WTC11 (cell line): ENCODE results near the gene RASSF9. TPM values are rescaled to one million over a fixed set of nuclear protein-coding genes. Genes with fewer than 3 reads are reported as not detected.

ENCODE experiments used
- ATAC-seq: fragments of 200-7000 bp; cut with Tn5 transposase; 2 replicates; pipeline ENCODE4 v1.10.0; 2021; ENCODE audit warnings: mild to moderate bottlenecking, moderate library complexity
- CTCF ChIA-PET: fragments of 300-600 bp; sonication (Branson Sonifier 250); formaldehyde crosslinking; loops from one replicate; lab custom pipeline; 2021; ENCODE audit warnings: antibody characterized with exemption; lab: Charles Lee
- POLR2A ChIA-PET: fragments of 350-600 bp; sonication (Branson Sonifier 250); formaldehyde crosslinking; loops from one replicate; lab custom pipeline; 2021; ENCODE audit warnings: antibody characterized with exemption; lab: Charles Lee
- DNase-seq: peaks from one replicate; pipeline ENCODE4 v3.0.0; 2021; ENCODE audit warnings: low spot score
- H3K27ac Mint-ChIP-seq: 2 replicates; pipeline ENCODE4 v1.8.0; 2021; ENCODE audit warnings: mixed read lengths
- H3K27me3 Mint-ChIP-seq: 2 replicates; pipeline ENCODE4 v1.8.0; 2021; ENCODE audit warnings: low read depth, mild to moderate bottlenecking, moderate library complexity, mixed read lengths
- H3K36me3 Mint-ChIP-seq: 2 replicates; pipeline ENCODE4 v1.8.0; 2021; ENCODE audit warnings: mixed read lengths
- H3K4me1 Mint-ChIP-seq: 2 replicates; pipeline ENCODE4 v1.8.0; 2022; ENCODE audit warnings: mixed read lengths
- H3K4me3 Mint-ChIP-seq: 2 replicates; pipeline ENCODE4 v1.8.0; 2021; ENCODE audit warnings: mild to moderate bottlenecking, moderate library complexity, mixed read lengths
- H3K9me3 Mint-ChIP-seq: 2 replicates; pipeline ENCODE4 v1.8.0; 2021; ENCODE audit warnings: mixed read lengths
- CBFB ChIP-seq: sonication (generic); formaldehyde crosslinking; IDR thresholded peaks from 2 replicates; pipeline ENCODE4 v1.8.1; 2022; ENCODE audit warnings: mild to moderate bottlenecking, low read depth, missing genetic modification reagents
- CDX4 ChIP-seq: fragments of 250-450 bp; sonication (Bioruptor Pico); IDR thresholded peaks from 2 replicates; pipeline ENCODE4 v1.9.0; 2021; ENCODE audit warnings: moderate library complexity, mild to moderate bottlenecking, inconsistent platforms, borderline replicate concordance
- CREB1 ChIP-seq: sonication (generic); formaldehyde crosslinking; IDR thresholded peaks from 2 replicates; pipeline ENCODE4 v1.8.0; 2023; ENCODE audit warnings: mild to moderate bottlenecking, missing genetic modification reagents
- E2F5 ChIP-seq: sonication (generic); formaldehyde crosslinking; IDR thresholded peaks from 2 replicates; pipeline ENCODE4 v1.8.1; 2022; ENCODE audit warnings: mild to moderate bottlenecking, moderate library complexity, missing genetic modification reagents
- ELF4 ChIP-seq: sonication (generic); formaldehyde crosslinking; IDR thresholded peaks from 2 replicates; pipeline ENCODE4 v1.8.1; 2022; ENCODE audit warnings: low read depth, mild to moderate bottlenecking, moderate library complexity, missing genetic modification reagents
- FOXK1 ChIP-seq: sonication (generic); formaldehyde crosslinking; IDR thresholded peaks from 2 replicates; pipeline ENCODE4 v1.8.0; 2022; ENCODE audit warnings: mild to moderate bottlenecking, moderate library complexity, missing genetic modification reagents
- FOXP1 ChIP-seq: sonication (generic); formaldehyde crosslinking; IDR thresholded peaks from 2 replicates; pipeline ENCODE4 v1.8.0; 2022; ENCODE audit warnings: missing genetic modification reagents, mild to moderate bottlenecking, moderate library complexity, borderline replicate concordance
- GRHL2 ChIP-seq: fragments of 250-450 bp; sonication (Bioruptor Pico); IDR thresholded peaks from 2 replicates; pipeline ENCODE4 v1.8.0; 2022; ENCODE audit warnings: mild to moderate bottlenecking, moderate library complexity; ENCODE audit not compliant: insufficient replicate concordance, severe bottlenecking
- GTF2I ChIP-seq: fragments of 250-450 bp; sonication (Bioruptor Pico); conservative IDR thresholded peaks from 2 replicates; pipeline ENCODE4 v1.4.0; 2021; ENCODE audit warnings: mild to moderate bottlenecking
- HMGA2 ChIP-seq: fragments of 250-450 bp; sonication (Bioruptor Pico); IDR thresholded peaks from 2 replicates; pipeline ENCODE4 v1.4.0; 2021; ENCODE audit warnings: mild to moderate bottlenecking, moderate library complexity
- MLX ChIP-seq: sonication (generic); formaldehyde crosslinking; IDR thresholded peaks from 2 replicates; pipeline ENCODE4 v1.8.1; 2023; ENCODE audit warnings: mild to moderate bottlenecking, missing genetic modification reagents, moderate library complexity
- NFE2L1 ChIP-seq: sonication (generic); formaldehyde crosslinking; IDR thresholded peaks from 2 replicates; pipeline ENCODE4 v1.8.1; 2023; ENCODE audit warnings: missing genetic modification reagents
- NR3C1 ChIP-seq: sonication (generic); formaldehyde crosslinking; conservative IDR thresholded peaks from 2 replicates; pipeline ENCODE4 v1.8.1; 2023; ENCODE audit warnings: low read depth, mild to moderate bottlenecking, missing genetic modification reagents
- PRRX2 ChIP-seq: fragments of 250-450 bp; sonication (Bioruptor Pico); IDR thresholded peaks from 2 replicates; pipeline ENCODE4 v1.8.0; 2021; ENCODE audit warnings: mild to moderate bottlenecking
- TEAD4 ChIP-seq: sonication (generic); formaldehyde crosslinking; IDR thresholded peaks from 2 replicates; pipeline ENCODE4 v1.8.0; 2022; ENCODE audit warnings: mild to moderate bottlenecking, missing genetic modification reagents
- ZNF138 ChIP-seq: sonication (generic); formaldehyde crosslinking; conservative IDR thresholded peaks from 2 replicates; pipeline ENCODE4 v1.8.1; 2022; ENCODE audit warnings: mild to moderate bottlenecking, moderate library complexity, missing genetic modification reagents
- ZNF396 ChIP-seq: fragments of 250-450 bp; sonication (Bioruptor Pico); IDR thresholded peaks from 2 replicates; pipeline ENCODE4 v1.8.0; 2021; ENCODE audit warnings: mild to moderate bottlenecking, moderate library complexity, borderline replicate concordance
- ZNF671 ChIP-seq: fragments of 250-450 bp; sonication (Bioruptor Pico); IDR thresholded peaks from 2 replicates; pipeline ENCODE4 v1.8.0; 2021; ENCODE audit warnings: mild to moderate bottlenecking
- total RNA-seq: library from RNA; stranded (reverse); gene quantifications from 3 replicates; pipeline ENCODE4 v1.2.3, GENCODE V29; 2021
- TF ChIP-seq, protein P1 (sequence below): fragments of 250-450 bp; sonication (Bioruptor Pico); IDR thresholded peaks from 2 replicates; pipeline ENCODE4 v1.9.0; 2021; ENCODE audit warnings: mild to moderate bottlenecking
- TF ChIP-seq, protein P2 (sequence below): fragments of 200-600 bp; IDR thresholded peaks from 2 replicates; pipeline ENCODE4 v1.8.0; 2022; ENCODE audit warnings: antibody characterized with exemption
- TF ChIP-seq, protein P3 (sequence below): sonication (generic); formaldehyde crosslinking; IDR thresholded peaks from 2 replicates; pipeline ENCODE4 v1.8.0; 2022; ENCODE audit warnings: mild to moderate bottlenecking, missing genetic modification reagents
- TF ChIP-seq, protein P4 (sequence below): sonication (generic); formaldehyde crosslinking; conservative IDR thresholded peaks from 2 replicates; pipeline ENCODE4 v1.8.1; 2023; ENCODE audit warnings: mild to moderate bottlenecking, low read depth, missing genetic modification reagents, moderate library complexity
- TF ChIP-seq, protein P5 (sequence below): sonication (generic); formaldehyde crosslinking; IDR thresholded peaks from 2 replicates; pipeline ENCODE4 v1.8.0; 2022; ENCODE audit warnings: mild to moderate bottlenecking, missing genetic modification reagents

RASSF9 gene
- total RNA-seq, 1 experiment from 2014 or later: 0.33 TPM

- TF ChIP-seq CDX4 (CRISPR knock-in tag) (no peak), MLX (CRISPR knock-in tag) (no peak), PRRX2 (no peak), TEAD4 (CRISPR knock-in tag) (no peak), HMGA2 (CRISPR knock-in tag) (no peak), ELF4 (CRISPR knock-in tag) (no peak)
- TF ChIP-seq, protein P1, sequence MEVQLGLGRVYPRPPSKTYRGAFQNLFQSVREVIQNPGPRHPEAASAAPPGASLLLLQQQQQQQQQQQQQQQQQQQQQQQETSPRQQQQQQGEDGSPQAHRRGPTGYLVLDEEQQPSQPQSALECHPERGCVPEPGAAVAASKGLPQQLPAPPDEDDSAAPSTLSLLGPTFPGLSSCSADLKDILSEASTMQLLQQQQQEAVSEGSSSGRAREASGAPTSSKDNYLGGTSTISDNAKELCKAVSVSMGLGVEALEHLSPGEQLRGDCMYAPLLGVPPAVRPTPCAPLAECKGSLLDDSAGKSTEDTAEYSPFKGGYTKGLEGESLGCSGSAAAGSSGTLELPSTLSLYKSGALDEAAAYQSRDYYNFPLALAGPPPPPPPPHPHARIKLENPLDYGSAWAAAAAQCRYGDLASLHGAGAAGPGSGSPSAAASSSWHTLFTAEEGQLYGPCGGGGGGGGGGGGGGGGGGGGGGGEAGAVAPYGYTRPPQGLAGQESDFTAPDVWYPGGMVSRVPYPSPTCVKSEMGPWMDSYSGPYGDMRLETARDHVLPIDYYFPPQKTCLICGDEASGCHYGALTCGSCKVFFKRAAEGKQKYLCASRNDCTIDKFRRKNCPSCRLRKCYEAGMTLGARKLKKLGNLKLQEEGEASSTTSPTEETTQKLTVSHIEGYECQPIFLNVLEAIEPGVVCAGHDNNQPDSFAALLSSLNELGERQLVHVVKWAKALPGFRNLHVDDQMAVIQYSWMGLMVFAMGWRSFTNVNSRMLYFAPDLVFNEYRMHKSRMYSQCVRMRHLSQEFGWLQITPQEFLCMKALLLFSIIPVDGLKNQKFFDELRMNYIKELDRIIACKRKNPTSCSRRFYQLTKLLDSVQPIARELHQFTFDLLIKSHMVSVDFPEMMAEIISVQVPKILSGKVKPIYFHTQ (CRISPR knock-in tag): no peak
- TF ChIP-seq, protein P2, sequence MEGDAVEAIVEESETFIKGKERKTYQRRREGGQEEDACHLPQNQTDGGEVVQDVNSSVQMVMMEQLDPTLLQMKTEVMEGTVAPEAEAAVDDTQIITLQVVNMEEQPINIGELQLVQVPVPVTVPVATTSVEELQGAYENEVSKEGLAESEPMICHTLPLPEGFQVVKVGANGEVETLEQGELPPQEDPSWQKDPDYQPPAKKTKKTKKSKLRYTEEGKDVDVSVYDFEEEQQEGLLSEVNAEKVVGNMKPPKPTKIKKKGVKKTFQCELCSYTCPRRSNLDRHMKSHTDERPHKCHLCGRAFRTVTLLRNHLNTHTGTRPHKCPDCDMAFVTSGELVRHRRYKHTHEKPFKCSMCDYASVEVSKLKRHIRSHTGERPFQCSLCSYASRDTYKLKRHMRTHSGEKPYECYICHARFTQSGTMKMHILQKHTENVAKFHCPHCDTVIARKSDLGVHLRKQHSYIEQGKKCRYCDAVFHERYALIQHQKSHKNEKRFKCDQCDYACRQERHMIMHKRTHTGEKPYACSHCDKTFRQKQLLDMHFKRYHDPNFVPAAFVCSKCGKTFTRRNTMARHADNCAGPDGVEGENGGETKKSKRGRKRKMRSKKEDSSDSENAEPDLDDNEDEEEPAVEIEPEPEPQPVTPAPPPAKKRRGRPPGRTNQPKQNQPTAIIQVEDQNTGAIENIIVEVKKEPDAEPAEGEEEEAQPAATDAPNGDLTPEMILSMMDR: no peak
- TF ChIP-seq, all 79 proteins: peak for 0
Observed at GRCh38 chr12:85805654-85806053, 30.6 kb downstream of the RASSF9 start (continued).

- CTCF ChIA-PET: no interaction called here
- Mint-ChIP-seq H3K4me3 (no peak overlapping the region), H3K27ac (no peak overlapping the region), H3K27me3 (no peaks in the 10 kb centered on the region), H3K9me3 (0 out of 2 replicates have a peak, but pooled peaks cover 3% of the 10 kb centered on the region), H3K4me1 (peaks cover 3% of the 10 kb centered on the region; the same call in 1 of the 2 replicates), H3K36me3 (no peaks in the 10 kb centered on the region)
- no peak for TF ChIP-seq FOXK1 (CRISPR knock-in tag)
- TF ChIP-seq CREB1: no peak
- TF ChIP-seq ZNF138 (CRISPR knock-in tag): no peak
- no peak for TF ChIP-seq GRHL2 (CRISPR knock-in tag)
- TF ChIP-seq NR3C1 (CRISPR knock-in tag): no peak
- TF ChIP-seq, protein P3, sequence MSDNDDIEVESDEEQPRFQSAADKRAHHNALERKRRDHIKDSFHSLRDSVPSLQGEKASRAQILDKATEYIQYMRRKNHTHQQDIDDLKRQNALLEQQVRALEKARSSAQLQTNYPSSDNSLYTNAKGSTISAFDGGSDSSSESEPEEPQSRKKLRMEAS (CRISPR knock-in tag): no peak
- TF ChIP-seq NFE2L1 (CRISPR knock-in tag): no peak
- POLR2A ChIA-PET: no interaction called here
- DNase-seq (no peak), ATAC-seq (no peak)
Observed at GRCh38 chr12:85804663-85805062, 31.5 kb downstream of the RASSF9 start.

GRCh38 chr12:85803923-85804322 lies 32.3 kb downstream of the RASSF9 start:
- no peaks in the 10 kb centered on the region for H3K36me3 Mint-ChIP-seq
- 0 out of 2 replicates have a peak, but pooled peaks cover 3% of the 10 kb centered on the region for H3K9me3 Mint-ChIP-seq
- H3K4me3 Mint-ChIP-seq: no peak overlapping the region
- ChIA-PET POLR2A (no interaction called here), CTCF (no interaction called here)
- H3K27ac Mint-ChIP-seq: no peak overlapping the region
- no peak for DNase-seq
- H3K4me1 Mint-ChIP-seq: peaks cover 3% of the 10 kb centered on the region; the same call in 1 of the 2 replicates
- no peak for ATAC-seq
- H3K27me3 Mint-ChIP-seq: no peaks in the 10 kb centered on the region
- TF ChIP-seq, protein P4, sequence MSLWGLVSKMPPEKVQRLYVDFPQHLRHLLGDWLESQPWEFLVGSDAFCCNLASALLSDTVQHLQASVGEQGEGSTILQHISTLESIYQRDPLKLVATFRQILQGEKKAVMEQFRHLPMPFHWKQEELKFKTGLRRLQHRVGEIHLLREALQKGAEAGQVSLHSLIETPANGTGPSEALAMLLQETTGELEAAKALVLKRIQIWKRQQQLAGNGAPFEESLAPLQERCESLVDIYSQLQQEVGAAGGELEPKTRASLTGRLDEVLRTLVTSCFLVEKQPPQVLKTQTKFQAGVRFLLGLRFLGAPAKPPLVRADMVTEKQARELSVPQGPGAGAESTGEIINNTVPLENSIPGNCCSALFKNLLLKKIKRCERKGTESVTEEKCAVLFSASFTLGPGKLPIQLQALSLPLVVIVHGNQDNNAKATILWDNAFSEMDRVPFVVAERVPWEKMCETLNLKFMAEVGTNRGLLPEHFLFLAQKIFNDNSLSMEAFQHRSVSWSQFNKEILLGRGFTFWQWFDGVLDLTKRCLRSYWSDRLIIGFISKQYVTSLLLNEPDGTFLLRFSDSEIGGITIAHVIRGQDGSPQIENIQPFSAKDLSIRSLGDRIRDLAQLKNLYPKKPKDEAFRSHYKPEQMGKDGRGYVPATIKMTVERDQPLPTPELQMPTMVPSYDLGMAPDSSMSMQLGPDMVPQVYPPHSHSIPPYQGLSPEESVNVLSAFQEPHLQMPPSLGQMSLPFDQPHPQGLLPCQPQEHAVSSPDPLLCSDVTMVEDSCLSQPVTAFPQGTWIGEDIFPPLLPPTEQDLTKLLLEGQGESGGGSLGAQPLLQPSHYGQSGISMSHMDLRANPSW (CRISPR knock-in tag): no peak
- TF ChIP-seq, protein P5, sequence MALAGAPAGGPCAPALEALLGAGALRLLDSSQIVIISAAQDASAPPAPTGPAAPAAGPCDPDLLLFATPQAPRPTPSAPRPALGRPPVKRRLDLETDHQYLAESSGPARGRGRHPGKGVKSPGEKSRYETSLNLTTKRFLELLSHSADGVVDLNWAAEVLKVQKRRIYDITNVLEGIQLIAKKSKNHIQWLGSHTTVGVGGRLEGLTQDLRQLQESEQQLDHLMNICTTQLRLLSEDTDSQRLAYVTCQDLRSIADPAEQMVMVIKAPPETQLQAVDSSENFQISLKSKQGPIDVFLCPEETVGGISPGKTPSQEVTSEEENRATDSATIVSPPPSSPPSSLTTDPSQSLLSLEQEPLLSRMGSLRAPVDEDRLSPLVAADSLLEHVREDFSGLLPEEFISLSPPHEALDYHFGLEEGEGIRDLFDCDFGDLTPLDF (CRISPR knock-in tag): no peak
- TF ChIP-seq FOXP1 (CRISPR knock-in tag): no peak
- no peak for TF ChIP-seq CBFB (CRISPR knock-in tag)
- TF ChIP-seq ZNF396 (CRISPR knock-in tag): no peak
- no peak for TF ChIP-seq GTF2I
- TF ChIP-seq, protein P3 (CRISPR knock-in tag): no peak
- TF ChIP-seq PRRX2: no peak
- no peak for TF ChIP-seq ZNF671 (CRISPR knock-in tag)
- TF ChIP-seq E2F5 (CRISPR knock-in tag): no peak
